Ectodermal cell (in vitro differentiated cells): ENCODE data around the gene STRN3.
"Not testable (repeated sequence)": the region's sequence is repeated elsewhere in the genome, so short reads cannot be mapped to it uniquely, and the experiment has no call there.

Experiments
- H3K27ac ChIP-seq: 2 replicates; pipeline ENCODE4 v1.7.0; 2013; ENCODE audit warnings: mild to moderate bottlenecking, low read depth, low read length; ENCODE audit not compliant: insufficient read depth, poor library complexity, severe bottlenecking
- H3K27me3 ChIP-seq: 2 replicates; pipeline ENCODE4 v1.7.0; 2013; ENCODE audit warnings: mild to moderate bottlenecking, low read length; ENCODE audit not compliant: insufficient read depth, control insufficient read depth, poor library complexity, severe bottlenecking
- H3K36me3 ChIP-seq: one replicate; pipeline ENCODE4 v1.7.0; 2013; ENCODE audit warnings: low read length; ENCODE audit not compliant: control insufficient read depth, insufficient read depth
- H3K4me1 ChIP-seq: one replicate; pipeline ENCODE4 v1.7.0; 2013; ENCODE audit warnings: low read length; ENCODE audit not compliant: control insufficient read depth, insufficient read depth
- H3K4me3 ChIP-seq: 2 replicates; pipeline ENCODE4 v1.7.0; 2013; ENCODE audit warnings: low read depth, low read length, control low read depth; ENCODE audit not compliant: insufficient read depth
- H3K9me3 ChIP-seq: 2 replicates; pipeline ENCODE4 v1.7.0; 2013; ENCODE audit warnings: mild to moderate bottlenecking, low read length, moderate library complexity; ENCODE audit not compliant: control insufficient read depth
- WGBS, 2 experiments: methylation state at CpG; one replicate each; pipeline ENCODE4 v1.1.7; 2013; ENCODE audit warnings: missing lambda C conversion rate in 2 of 2; 5-methylcytosine and 5-hydroxymethylcytosine counted together

The STRN3 gene

DNA sequence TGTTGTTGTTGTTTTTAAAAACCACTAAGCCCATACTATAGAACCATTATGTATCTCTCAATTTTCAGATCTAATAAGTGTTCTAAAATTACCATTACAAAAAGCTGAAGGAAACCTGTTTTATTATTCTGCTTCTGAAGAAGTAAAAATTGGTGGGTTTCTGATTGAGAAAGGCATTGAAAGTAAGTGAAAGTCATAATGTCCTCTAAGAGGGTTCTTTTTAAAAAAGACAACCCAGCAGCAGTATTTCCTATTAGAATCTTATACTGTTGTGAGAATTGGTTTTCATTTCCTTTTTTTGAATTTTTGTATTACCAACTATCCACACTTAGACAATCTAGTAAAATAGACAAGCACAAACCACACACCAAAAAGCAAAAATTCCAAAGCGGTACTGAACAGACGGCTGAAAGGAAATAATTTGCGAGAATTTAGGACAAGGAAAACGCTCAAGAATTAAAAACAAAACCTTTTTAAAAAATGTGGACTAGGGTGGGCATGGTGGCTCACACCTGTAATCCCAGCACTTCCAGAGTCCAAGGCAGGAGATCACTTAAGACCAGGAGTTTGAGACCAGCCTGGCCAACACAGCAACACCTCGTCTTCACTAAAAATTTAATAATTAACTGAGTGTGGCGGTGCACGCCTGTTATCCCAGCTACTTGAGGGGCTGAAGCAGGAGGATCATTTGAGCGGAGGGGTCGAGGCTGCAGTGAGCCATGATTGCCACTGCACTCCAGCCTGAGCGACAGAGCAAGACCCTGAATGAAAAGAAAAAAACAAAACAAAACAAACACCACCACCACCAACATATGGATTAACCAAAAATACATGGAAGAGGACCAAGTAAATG is 67.4 kb downstream of the STRN3 start:
- no peaks in the 10 kb centered on the region for H3K4me1 ChIP-seq
- 89 to 92% methylated on average over 10 of the region's 10 CpGs for WGBS, 2 experiments
- no peaks in the 10 kb centered on the region for H3K36me3 ChIP-seq
- no peaks in the 10 kb centered on the region for H3K9me3 ChIP-seq
- H3K27ac ChIP-seq = no peak overlapping the region
- no peaks in the 10 kb centered on the region for H3K27me3 ChIP-seq
- no peak overlapping the region for H3K4me3 ChIP-seq

DNA sequence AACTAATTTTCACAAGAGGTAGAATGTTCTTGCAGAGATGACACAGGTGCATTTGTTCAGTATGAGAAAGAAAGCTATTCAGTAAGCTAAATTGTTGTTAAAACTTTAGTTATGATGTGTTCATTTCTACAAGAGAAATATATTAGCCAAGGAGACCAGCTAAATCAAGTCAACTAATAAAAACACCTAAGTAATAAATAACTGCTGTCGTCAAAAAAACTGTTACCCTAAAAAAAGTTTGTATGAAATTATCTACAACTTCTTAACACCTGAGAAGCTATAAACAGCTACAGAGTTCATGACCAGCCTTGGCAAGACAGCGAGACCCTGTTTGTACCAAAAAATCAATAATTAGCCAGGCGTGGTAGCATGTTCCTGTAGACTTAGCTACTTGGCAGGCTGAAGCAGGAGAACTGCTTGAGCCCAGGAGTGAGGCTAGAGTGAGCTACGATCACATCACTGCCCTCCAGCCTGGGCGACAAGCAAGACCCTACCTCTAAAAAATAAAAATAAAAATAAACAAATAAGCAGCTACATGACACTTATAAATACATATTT is 68.3 kb downstream of the STRN3 start:
- no peaks in the 10 kb centered on the region for H3K9me3 ChIP-seq
- H3K27ac ChIP-seq = no peak overlapping the region
- no peaks in the 10 kb centered on the region for H3K27me3 ChIP-seq
- no peaks in the 10 kb centered on the region for H3K4me1 ChIP-seq
- 90 to 96% methylated on average over 5 of the region's 5 CpGs for WGBS, 2 experiments
- H3K36me3 ChIP-seq = peaks cover 8% of the 10 kb centered on the region
- H3K4me3 ChIP-seq = no peak overlapping the region

DNA sequence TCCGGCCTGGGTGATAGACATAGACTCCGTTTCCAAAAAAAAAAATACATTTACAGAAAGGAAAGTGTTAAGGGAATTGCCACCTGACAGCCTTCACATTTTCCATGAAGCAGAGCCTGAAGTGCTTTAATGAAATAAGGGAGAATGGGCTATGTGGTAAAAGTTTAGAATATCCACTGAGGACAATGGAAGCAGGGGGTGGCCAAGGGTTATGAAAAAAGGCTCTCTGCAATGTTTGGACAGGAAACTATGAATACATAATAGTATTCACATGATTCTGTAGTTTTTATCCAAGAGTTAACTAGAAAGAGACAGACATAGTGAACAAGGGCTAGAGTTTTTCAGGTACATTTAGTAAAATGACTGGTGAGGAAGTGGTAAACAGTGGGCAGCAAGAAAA is 76.5 kb downstream of the STRN3 start:
- WGBS, 2 experiments = 100% methylated on average over 2 of the region's 2 CpGs
- H3K36me3 ChIP-seq = peaks cover 28% of the 10 kb centered on the region

DNA sequence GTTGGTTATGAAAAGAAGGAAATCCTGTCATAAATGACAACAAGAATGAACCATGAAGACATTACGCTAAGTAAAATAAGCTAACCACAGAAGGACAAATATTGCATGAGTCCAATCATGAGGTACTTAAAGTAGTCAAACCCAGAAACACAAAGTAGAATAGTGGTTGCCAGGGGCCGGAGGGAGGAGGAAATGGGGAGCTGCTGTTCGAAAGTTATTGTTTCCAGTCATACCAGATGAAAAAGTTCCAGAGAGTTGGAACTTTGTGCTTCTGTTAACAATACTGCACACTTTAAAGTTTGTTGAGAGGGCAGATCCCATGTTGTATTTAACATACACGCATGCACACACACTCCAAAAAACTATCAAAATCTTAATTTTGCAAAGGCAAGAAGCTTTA is 82.5 kb downstream of the STRN3 start:
- WGBS, 2 experiments = 94 to 96% methylated on average over 4 of the region's 4 CpGs
- H3K36me3 ChIP-seq = peaks cover 20% of the 10 kb centered on the region
- no peak overlapping the region for H3K27ac ChIP-seq
- H3K4me3 ChIP-seq = no peak overlapping the region
- no peaks in the 10 kb centered on the region for H3K9me3 ChIP-seq
- H3K27me3 ChIP-seq = no peaks in the 10 kb centered on the region
- peaks cover 4% of the 10 kb centered on the region for H3K4me1 ChIP-seq

More for the DNA sequence above, 76.5 kb downstream of the STRN3 start:
- Histone ChIP-seq H3K4me1 (no peaks in the 10 kb centered on the region), H3K4me3 (no peak overlapping the region), H3K27ac (no peak overlapping the region), H3K27me3 (no peaks in the 10 kb centered on the region), H3K9me3 (no peaks in the 10 kb centered on the region)

DNA sequence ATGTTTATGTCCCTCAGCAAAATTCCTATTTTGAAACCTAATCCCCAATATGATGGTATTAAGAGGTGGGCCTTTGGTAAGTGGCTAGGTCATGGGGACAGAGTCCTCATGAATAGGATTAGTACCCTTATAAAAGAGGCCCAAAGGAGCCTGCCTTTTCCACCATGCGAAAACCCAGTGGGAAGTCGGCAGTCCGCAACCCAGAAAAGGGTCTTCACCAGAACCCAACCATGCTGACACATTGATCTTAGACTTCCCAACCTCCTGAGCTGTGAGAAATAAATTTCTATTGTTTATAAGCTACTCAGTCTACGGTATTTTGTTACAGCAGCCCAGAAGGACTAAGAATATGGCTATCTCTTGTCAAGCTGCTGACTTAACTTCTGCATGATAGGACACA is 85.3 kb downstream of the STRN3 start:
- peaks cover 4% of the 10 kb centered on the region for H3K4me1 ChIP-seq
- no peak overlapping the region for H3K27ac ChIP-seq
- no peak overlapping the region for H3K4me3 ChIP-seq
- H3K9me3 ChIP-seq = no peaks in the 10 kb centered on the region
- peaks cover 12% of the 10 kb centered on the region for H3K36me3 ChIP-seq
- no peaks in the 10 kb centered on the region for H3K27me3 ChIP-seq
- 87 to 95% methylated on average over 4 of the region's 4 CpGs for WGBS, 2 experiments

DNA sequence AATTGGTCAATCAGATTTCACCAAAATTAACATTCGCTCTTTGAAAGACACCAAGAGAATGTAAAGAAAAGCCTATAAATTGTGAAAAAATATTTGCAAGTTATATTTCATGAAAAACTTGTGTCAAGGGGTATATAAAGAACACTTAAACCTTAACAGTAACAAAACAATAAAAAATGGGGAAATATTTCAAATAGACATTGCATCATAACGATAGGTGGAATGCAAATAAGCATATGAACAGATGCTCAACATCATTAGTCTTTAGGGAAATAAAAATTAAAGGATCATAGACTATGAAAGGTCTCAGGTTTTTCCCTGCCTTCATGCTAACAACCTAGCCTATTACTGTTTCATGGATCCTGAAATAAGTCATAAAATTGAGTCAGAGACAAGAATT is 87.6 kb downstream of the STRN3 start:
- H3K4me3 ChIP-seq = no peak overlapping the region
- no peaks in the 10 kb centered on the region for H3K27me3 ChIP-seq
- H3K4me1 ChIP-seq = peaks cover 4% of the 10 kb centered on the region
- no peak overlapping the region for H3K27ac ChIP-seq
- peaks cover 6% of the 10 kb centered on the region for H3K36me3 ChIP-seq
- H3K9me3 ChIP-seq = no peaks in the 10 kb centered on the region
- WGBS, 2 experiments = 88 to 97% methylated on average over 1 to 2 of the region's 2 CpGs

DNA sequence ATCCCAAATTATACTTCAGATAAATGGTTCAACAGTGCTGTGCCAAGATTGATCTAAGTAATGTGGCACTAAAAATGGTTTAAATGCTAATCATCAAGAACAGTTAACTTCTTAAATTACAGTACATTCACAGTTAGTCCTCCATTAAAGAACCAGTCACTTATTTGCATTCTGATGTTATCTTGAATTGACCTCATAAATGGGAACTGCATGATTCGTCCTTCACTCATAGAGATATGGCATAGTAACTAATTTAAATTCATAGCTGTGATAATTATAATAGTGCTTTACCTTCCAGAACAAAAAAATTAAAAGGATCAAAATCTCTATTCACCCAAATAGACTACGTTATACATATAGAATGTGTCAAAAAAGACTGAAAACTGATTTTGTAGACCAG is 90.7 kb downstream of the STRN3 start:
- WGBS, 2 experiments = 100% methylated on average over 1 to 2 of the region's 2 CpGs
- no peaks in the 10 kb centered on the region for H3K9me3 ChIP-seq
- peaks cover 5% of the 10 kb centered on the region for H3K36me3 ChIP-seq
- no peaks in the 10 kb centered on the region for H3K27me3 ChIP-seq
- no peak overlapping the region for H3K27ac ChIP-seq
- H3K4me3 ChIP-seq = no peak overlapping the region
- H3K4me1 ChIP-seq = no peaks in the 10 kb centered on the region

DNA sequence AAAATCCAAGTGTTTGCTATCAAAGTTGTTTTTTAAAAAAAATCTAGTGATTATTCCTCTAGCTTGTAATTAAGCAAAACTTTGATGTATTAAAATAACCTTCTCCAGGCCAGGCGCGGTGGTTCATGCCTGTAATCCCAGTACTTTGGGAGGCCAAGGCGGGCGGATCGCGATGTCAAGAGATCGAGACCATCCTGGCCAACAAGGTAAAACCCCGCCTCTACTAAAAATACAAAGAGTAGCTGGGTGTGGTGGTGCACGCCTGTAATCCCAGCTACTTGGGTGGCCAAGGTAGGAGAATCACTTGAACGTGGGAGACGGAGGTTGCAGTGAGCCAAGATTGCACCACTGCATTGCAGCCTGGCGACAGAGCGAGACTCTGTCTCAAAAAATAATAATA is 92.2 kb downstream of the STRN3 start:
- not testable (repeated sequence) for H3K4me1 ChIP-seq, H3K27me3 ChIP-seq, H3K9me3 ChIP-seq, H3K27ac ChIP-seq, H3K36me3 ChIP-seq, H3K4me3 ChIP-seq
- WGBS, 2 experiments = 86 to 92% methylated on average over 13 of the region's 13 CpGs

DNA sequence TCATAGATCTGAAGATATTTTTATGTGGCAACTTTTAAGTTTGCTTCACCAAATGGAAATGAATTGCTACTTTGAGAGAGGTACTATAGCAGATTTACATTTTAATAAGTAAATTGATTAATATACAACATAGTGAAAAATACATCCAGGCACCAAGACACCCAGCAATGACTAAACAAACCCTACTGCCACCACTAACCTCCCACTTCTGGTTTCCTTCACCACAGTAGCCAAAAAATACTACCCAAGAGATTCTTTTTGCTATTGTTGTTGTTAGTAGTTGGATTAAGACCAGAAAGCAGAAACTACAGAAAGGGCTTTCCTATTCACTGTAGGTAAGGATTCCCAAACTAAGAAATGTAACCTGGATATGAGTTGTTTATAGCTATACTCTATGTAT is 97.7 kb downstream of the STRN3 start:
- Histone ChIP-seq H3K27me3 (no peaks in the 10 kb centered on the region), H3K4me1 (no peaks in the 10 kb centered on the region), H3K36me3 (peaks cover 4% of the 10 kb centered on the region), H3K4me3 (no peak overlapping the region), H3K27ac (no peak overlapping the region), H3K9me3 (no peaks in the 10 kb centered on the region)

DNA sequence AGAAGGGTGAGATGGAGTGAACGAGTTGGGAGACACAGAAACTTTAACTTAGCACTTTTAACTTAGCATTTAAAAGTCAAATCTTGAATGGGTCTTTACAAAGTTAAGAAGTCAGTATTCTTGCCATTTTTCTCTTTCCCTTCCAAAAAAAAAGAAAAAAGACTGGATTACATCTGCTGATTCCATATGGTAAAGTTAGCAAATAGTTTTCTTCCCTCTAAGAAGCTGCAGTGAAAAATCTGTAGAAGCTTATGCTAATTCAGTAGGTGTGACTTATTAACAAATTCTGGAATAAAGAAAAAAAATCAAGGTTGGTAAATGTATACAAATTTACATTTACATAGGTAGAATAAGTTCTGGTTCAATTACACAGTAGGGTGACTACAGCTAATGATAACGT is 100.9 kb downstream of the STRN3 start:
- no peaks in the 10 kb centered on the region for H3K9me3 ChIP-seq
- no peaks in the 10 kb centered on the region for H3K4me1 ChIP-seq
- 100% methylated on average over 1 of the region's 2 CpGs for WGBS, 2 experiments
- no peaks in the 10 kb centered on the region for H3K27me3 ChIP-seq
- H3K36me3 ChIP-seq = peaks cover 4% of the 10 kb centered on the region
- H3K4me3 ChIP-seq = no peak overlapping the region
- H3K27ac ChIP-seq = no peak overlapping the region
